Kidney (tissue), 14 donors: ENCODE data around the gene SIGLEC5. TPM values are rescaled to one million over a fixed set of nuclear protein-coding genes. Genes with fewer than 3 reads are reported as not detected.

ENCODE experiments used
- DNase-seq, 5 donors: peaks; one replicate each; pipeline ENCODE4 v3.0.0-alpha.2; 2013 to 2020
- FAIRE-seq: peaks from 2 replicates; lab custom pipeline; 2012; peaks lifted over from hg19 to GRCh38; lab: Jason Lieb, UNC
- H3K27ac ChIP-seq, 2 donors: one replicate each; pipeline ENCODE4 v1.7.0; 2013; ENCODE audit warnings: low read depth in 2 of 2, low read length in 2 of 2, inconsistent platforms in 1 of 2
- H3K27me3 ChIP-seq: one replicate; pipeline ENCODE4 v1.7.1; 2013; ENCODE audit warnings: low read length, inconsistent platforms; ENCODE audit not compliant: control insufficient read depth, insufficient read depth
- H3K36me3 ChIP-seq, 3 donors: one replicate each; pipeline versions ENCODE4 v1.7.0 to v1.7.1; 2013; ENCODE audit warnings: low read length in 3 of 3, control low read depth in 1 of 3, inconsistent platforms in 1 of 3; ENCODE audit not compliant: insufficient read depth in 3 of 3, control insufficient read depth in 2 of 3
- H3K4me1 ChIP-seq, 3 donors: one replicate each; pipeline versions ENCODE4 v1.7.0 to v1.7.1; 2013; ENCODE audit warnings: low read length in 3 of 3, inconsistent platforms in 1 of 3, low read depth in 1 of 3; ENCODE audit not compliant: control insufficient read depth in 2 of 3, insufficient read depth in 2 of 3
- H3K4me3 ChIP-seq, 3 donors: one replicate each; pipeline versions ENCODE4 v1.7.0 to v1.8.1; 2013; ENCODE audit warnings: low read length in 3 of 3, control low read depth in 1 of 3, inconsistent platforms in 1 of 3
- H3K9ac ChIP-seq, 3 donors: one replicate each; pipeline versions ENCODE4 v1.7.0 to v1.7.1; 2013; ENCODE audit warnings: low read length in 3 of 3, control low read depth in 1 of 3, inconsistent platforms in 1 of 3
- H3K9me3 ChIP-seq, 3 donors: one replicate each; pipeline versions ENCODE4 v1.7.0 to v1.7.1; 2013; ENCODE audit warnings: low read length in 3 of 3, control low read depth in 1 of 3, inconsistent platforms in 1 of 3; ENCODE audit not compliant: control insufficient read depth in 2 of 3, insufficient read depth in 1 of 3
- CTCF ChIP-seq: IDR thresholded peaks from 3 replicates; pipeline ENCODE4 v1.5.1; 2012; ENCODE audit warnings: mild to moderate bottlenecking, moderate library complexity, borderline replicate concordance; ENCODE audit not compliant: insufficient read depth; ENCODE audit errors: extremely low read depth
- intact Hi-C: fragments of 100-400 bp; cut with DNase I; formaldehyde crosslinking; loops from one replicate; pipeline ENCODE4 v1.11.1; 2022
- polyA plus RNA-seq: library from polyadenylated mRNA; stranded (reverse); fragments of 350-450 nt; fragmentation: Illumina TruSeq; extraction: RNeasy Lipid Tissue Mini Kit (QIAGEN cat#74804); gene quantifications from one replicate; pipeline ENCODE4 v1.2.3, GENCODE V29; 2014; ENCODE audit warnings: low read depth, low replicate concordance; ENCODE audit not compliant: insufficient read depth
- total RNA-seq: library from RNA; stranded (reverse); fragmentation: NEBNext Ultra II Directional; extraction: Animal tissue kit (Norgen Biotek cat#: 25700); gene quantifications from one replicate; pipeline ENCODE4 v1.2.1, GENCODE V29; 2021
- donor health status: control.
- donor health status: control.
- donor health status: control.
- donor health status: control.
- donor health status: control.
- donor health status: DM: yes; HTN: yes; CAD: no.
- donor health status: Normal renal cell carcinoma (clear cell type).

The SIGLEC5 gene
- total and polyA plus RNA-seq, 2 donors from 2014 or later = not detected

GRCh38 chr19:51640386-51640785, 10.2 kb upstream of the SIGLEC5 start:
- FAIRE-seq (no peak), DNase-seq (no peak)
- Histone ChIP-seq H3K36me3 (no peaks in the 10 kb centered on the region), H3K4me3 (no peak overlapping the region), H3K27me3 (no peaks in the 10 kb centered on the region), H3K9me3 (no peaks in the 10 kb centered on the region), H3K4me1 (no peaks in the 10 kb centered on the region), H3K27ac (no peak overlapping the region), H3K9ac (no peak overlapping the region)
- intact Hi-C loops = loop anchor here (10.0 kb wide), 1 partner anchor 166 kb away; the partner anchor contains the start of gene CEACAM18
- no peak for TF ChIP-seq CTCF

- no peak for TF ChIP-seq CTCF
- FAIRE-seq (no peak), DNase-seq (no peak)
- no peaks in the 10 kb centered on the region for H3K4me1 ChIP-seq
- no peak overlapping the region for H3K4me3 ChIP-seq
- H3K9me3 ChIP-seq = no peaks in the 10 kb centered on the region
- no peaks in the 10 kb centered on the region for H3K27me3 ChIP-seq
- no peaks in the 10 kb centered on the region for H3K36me3 ChIP-seq
- H3K27ac ChIP-seq = no peak overlapping the region
- H3K9ac ChIP-seq = no peak overlapping the region
- intact Hi-C loops = loop anchor here (10.0 kb wide), 1 partner anchor 165 kb away; the partner anchor contains the start of gene CEACAM18
Measured at GRCh38 chr19:51639916-51640315, 9.7 kb upstream of the SIGLEC5 start.

GRCh38 chr19:51637362-51637978, 7.3 kb upstream of the SIGLEC5 start:
- DNase-seq (no peak), FAIRE-seq (no peak)
- Histone ChIP-seq H3K27ac (no peak overlapping the region), H3K4me1 (no peaks in the 10 kb centered on the region), H3K27me3 (no peaks in the 10 kb centered on the region), H3K4me3 (no peak overlapping the region), H3K9ac (no peak overlapping the region), H3K36me3 (no peaks in the 10 kb centered on the region), H3K9me3 (no peaks in the 10 kb centered on the region)
- no peak for TF ChIP-seq CTCF
- intact Hi-C loops = no loop called here
